GM18526 (cell line): ENCODE results near the gene KLHL29.

Source experiments
- POLR2A ChIP-seq: IDR thresholded peaks from 3 replicates; pipeline ENCODE4 v1.6.1; 2011; ENCODE audit not compliant: insufficient read length; ENCODE audit errors: extremely low read depth

The KLHL29 gene

DNA sequence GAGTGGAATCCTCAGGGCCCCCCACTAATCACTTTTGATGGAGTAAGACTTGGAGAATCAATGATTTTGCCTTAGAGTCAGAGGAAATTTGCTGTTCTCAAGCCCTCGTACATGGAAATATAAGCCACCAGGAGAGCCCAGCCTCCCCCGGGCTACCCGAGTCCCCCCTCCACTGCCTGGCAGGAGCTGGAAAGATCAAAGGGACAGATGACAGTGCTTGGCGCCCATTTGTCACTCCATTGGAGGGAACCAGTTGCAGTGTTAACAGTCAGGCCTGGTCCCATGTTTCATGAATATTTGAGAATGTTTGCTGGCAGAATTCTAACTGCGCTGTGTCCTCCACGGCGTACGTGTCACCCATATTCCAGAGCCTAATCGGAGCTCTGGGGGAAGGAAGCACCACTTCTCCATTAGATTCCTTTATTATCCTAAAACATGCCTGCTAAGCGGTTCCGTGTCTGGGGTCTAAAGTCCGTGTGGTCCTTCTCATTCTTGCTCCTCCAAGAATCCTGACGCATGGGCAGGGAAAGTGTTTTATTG, 202.4 kb downstream of the KLHL29 start:
- no peak for TF ChIP-seq POLR2A

GRCh38 chr2:23588106-23588505, 203.1 kb downstream of the KLHL29 start:
- TF ChIP-seq POLR2A, result no peak

DNA sequence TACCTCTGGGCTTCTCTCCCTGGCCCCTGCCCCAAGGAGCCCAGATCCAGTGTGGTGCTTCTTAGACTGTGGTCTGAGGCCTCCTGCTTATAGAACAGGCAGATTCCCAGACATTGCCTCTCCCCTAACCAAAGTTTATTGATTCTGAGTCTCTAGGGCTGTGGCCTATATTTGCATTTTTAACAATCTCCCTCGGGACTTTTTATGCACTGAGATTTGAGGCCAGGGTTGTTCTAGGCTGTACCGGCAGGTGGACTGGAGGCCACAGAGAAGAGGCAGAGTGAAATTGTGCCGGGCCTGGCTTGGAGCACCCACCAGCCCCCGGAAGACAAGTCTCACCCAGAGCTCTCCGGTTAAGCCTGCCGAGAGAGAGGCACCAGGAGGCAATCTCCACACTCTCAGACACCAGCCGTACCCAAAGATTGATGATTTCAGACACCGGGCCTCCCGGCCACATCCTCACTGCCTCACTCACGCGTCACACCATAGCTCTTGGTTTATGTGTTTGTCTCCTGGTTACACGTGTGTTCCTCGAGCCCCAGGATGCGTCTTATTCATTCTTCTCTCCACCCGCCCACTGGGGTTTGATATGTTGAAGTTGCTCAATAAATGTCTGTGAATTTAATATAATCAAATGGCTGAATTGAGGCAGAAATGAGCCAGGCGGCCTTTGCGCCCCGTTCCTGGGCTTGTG, 203.7 kb downstream of the KLHL29 start:
- no peak for TF ChIP-seq POLR2A

- TF ChIP-seq POLR2A, result no peak
Observed at GRCh38 chr2:23589220-23589647, 204.3 kb downstream of the KLHL29 start.

- TF ChIP-seq POLR2A, result no peak
Observed at GRCh38 chr2:23589739-23590138, 204.8 kb downstream of the KLHL29 start.

GRCh38 chr2:23590241-23590869, 205.4 kb downstream of the KLHL29 start:
- TF ChIP-seq POLR2A, result no peak

- no peak for TF ChIP-seq POLR2A
Observed at GRCh38 chr2:23591111-23591510, 206.1 kb downstream of the KLHL29 start.

DNA sequence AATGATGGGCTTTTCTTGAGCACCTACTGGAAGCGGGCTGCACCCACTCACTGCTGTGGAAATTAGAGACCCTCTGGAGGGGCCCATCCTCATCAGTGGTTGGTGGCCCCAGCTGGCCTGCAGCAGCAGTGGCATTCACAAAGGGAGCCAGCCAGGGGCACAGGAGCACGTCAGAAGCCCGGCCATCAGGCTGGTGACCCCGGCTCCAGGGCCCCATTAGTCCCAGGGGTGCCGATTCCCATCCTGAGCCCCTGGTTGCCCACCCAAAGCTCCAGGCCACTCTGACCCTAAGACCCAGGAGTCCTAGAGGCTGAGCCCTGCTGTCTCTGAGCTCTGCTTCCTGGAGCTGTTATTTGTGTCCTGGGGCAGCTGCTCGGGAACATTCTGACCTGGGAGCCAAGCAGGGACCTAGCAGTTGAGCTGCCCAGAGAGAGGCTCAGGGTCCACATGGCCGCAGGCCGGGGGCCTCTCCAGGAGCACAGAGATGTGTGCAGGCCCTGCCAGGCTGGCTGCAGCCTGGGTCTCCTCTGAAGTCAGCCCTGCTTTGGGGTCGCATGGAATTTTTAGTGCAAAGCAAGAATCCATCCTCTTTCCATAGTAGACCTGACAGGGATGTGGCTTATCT, 207.2 kb downstream of the KLHL29 start:
- no peak for TF ChIP-seq POLR2A

- TF ChIP-seq POLR2A, result no peak
Observed at GRCh38 chr2:23592898-23593751, 208.1 kb downstream of the KLHL29 start.

- TF ChIP-seq POLR2A, result no peak
Observed at GRCh38 chr2:23593752-23594459, 208.9 kb downstream of the KLHL29 start.

DNA sequence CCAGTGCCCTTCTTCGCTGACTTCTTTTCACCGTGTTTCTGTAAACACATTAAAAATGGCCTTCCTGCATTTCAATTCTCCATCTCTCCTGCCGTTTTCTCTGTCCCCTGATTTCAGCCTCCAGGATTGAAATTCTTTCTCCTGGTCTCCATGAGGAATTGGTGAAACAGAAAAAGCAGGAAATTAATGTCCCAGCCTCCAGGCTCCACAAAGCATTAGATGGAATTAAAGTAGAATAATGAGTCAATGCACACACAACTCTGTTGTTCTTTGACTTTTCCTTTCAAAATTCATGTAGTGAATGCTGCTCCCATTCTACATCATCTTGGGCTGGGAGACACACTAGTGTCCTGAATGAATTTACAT, 209.5 kb downstream of the KLHL29 start:
- no peak for TF ChIP-seq POLR2A

GRCh38 chr2:23595021-23595420, 210.0 kb downstream of the KLHL29 start:
- no peak for TF ChIP-seq POLR2A

DNA sequence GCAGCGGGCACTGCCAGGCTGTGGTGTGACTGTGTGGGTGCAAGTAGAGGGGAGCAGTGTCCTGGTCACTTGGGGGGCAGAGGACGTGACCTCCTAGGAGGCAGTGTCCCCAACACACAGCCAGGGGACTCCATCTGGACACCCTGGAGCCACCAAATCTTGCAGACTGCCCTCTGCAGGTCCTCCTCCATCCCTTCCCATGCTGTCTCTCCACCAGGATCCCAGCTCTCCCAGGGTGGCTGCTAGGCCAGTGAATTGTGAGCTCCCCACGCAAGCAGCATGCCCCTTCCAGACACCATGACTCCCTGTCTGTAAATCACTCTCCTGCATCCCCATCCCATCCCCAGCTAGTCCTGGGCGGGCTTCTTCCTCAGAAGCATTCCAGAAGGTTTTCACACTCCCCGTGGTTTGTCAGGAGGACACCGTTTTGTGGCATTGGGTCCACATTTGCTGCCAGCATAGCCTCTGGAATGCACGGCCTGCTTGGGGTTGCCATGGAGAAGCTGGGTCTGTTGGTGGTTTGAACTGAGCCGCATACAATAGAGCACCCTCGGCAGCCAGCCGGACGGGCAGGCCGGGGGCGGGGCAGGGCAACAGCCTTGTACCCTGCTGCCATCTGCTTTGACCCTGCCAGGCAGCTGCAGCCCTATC, 210.7 kb downstream of the KLHL29 start:
- TF ChIP-seq POLR2A, result no peak

DNA sequence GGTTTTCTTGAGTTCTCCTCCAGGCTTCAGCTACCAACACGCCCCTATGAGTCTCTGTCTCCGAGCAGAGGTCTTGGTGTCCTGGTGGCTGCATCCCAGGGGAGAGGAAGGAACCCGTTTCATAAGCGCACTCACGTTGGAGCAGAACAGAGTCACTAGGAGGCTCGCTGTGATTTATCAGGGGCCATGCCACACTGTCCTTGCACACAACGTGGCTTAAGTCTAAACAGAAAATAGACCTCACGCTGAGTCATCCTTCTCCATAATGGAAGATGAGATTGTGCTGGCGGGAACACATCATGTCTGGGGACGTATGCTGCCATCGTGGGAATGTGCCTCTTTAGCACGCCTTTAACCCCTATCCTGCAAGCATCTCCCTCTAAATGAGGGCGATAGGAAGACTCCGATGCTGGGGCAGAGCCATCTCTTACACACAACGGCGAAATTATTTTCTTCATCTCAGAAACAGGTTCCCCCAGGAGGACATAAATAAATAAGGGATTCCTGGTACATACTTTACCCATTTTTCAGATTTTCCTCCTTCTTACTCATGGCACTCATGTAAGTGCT, 211.4 kb downstream of the KLHL29 start:
- TF ChIP-seq POLR2A, result no peak
